GM21619 (cell line): Measurements from ENCODE around the gene KIF1B.
"Not testable (repeated sequence)": the region's sequence is repeated elsewhere in the genome, so short reads cannot be mapped to it uniquely, and the experiment has no call there.

ENCODE experiments used
- ATAC-seq: cut with Tn5 transposase; IDR thresholded peaks from one replicate; pipeline ENCODE4 v1.9.1; 2021; ENCODE audit not compliant: unreplicated experiment

KIF1B gene

DNA sequence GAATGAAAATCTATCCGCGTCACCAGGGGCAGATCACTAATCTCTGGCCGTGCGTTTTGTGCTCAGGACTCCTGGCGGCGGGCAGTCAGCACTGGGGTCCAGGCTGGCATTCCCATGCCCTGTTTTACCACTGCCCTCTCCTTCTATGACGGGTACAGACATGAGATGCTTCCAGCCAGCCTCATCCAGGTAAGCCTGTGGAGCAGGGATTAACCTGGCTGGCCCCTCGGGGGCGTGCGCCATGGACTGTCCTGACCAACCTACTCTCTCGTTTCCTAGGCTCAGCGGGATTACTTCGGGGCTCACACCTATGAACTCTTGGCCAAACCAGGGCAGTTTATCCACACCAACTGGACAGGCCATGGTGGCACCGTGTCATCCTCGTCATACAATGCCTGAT, 209.0 kb downstream of the KIF1B start:
- ATAC-seq: no peak

DNA sequence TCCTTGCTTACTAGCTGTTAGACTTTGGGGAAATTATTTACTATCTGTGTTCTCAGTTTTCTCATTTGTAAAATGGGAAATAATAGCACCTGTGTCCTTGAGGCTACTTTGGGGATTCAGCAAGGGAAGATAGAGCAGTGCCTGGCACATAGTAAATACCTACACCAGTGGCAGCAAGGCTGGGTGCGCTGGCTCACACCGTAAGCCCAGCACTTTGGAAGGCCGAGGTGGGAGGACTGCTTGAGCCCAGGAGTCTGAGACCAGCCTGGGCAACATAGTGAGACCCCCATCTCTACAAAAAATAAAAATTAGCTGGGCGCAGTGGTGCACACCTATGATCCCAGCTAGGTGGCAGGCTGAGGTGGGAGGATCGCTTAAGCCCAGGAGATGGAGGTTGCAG, 211.3 kb downstream of the KIF1B start:
- no peak for ATAC-seq

DNA sequence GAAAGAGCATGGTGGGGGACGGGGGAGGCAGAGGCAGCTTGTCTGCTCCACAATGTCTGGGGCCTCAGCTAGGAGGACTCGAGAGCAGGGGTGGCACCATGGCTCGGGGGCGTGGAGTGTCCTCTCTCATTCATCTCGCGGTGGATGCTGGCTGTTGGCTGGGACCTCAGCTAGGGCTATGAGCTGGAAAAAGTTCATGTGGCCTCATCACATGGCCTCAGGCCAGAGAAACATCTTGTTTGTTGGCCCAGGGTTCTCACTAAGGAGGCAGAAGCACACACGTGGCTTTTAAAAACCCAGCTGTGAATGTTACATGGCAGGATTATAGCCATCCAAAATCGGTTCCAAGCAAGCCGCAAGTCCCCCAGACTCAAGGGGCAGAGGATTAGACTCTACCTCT, 213.7 kb downstream of the KIF1B start:
- ATAC-seq: no peak

- ATAC-seq: no peak
Observed at GRCh38 chr1:10424651-10425050, 214.3 kb downstream of the KIF1B start.

DNA sequence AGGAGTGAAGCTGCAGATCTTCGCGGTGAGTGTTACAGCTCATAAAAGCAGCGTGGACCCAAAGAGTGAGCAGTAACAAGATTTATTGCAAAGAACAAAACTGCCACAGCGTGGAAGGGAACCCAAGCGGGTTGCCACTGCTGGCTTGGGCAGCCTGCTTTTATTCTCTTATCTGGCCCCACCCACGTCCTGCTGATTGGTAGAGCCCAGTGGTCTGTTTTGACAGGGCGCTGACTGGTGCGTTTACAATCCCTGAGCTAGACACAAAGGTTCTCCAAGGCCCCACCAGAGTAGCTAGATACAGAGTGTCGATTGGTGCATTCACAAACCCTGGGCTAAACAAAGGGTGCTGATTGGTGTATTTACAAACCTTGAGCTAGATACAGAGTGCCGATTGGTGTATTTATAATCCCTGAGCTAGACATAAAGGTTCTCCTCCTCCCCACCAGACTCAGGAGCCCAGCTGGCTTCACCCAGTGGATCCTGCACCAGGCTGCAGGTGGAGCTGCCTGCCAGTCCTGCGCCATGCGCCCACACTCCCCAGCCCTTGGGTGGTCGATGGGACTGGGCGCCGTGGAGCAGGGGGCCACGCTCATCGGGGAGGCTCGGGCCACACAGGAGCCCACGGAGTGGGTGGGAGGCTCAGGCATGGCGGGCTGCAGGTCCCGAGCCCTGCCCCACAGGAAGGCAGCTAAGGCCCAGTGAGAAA, 215.6 kb downstream of the KIF1B start:
- ATAC-seq: not testable (repeated sequence)

GRCh38 chr1:10426535-10426848, 216.1 kb downstream of the KIF1B start:
- ATAC-seq: not testable (repeated sequence)

- no peak for ATAC-seq
Observed at GRCh38 chr1:10428984-10429383, 218.6 kb downstream of the KIF1B start.

- peak; percentile 3 for ATAC-seq
Observed at GRCh38 chr1:10429868-10430215, 219.5 kb downstream of the KIF1B start.

DNA sequence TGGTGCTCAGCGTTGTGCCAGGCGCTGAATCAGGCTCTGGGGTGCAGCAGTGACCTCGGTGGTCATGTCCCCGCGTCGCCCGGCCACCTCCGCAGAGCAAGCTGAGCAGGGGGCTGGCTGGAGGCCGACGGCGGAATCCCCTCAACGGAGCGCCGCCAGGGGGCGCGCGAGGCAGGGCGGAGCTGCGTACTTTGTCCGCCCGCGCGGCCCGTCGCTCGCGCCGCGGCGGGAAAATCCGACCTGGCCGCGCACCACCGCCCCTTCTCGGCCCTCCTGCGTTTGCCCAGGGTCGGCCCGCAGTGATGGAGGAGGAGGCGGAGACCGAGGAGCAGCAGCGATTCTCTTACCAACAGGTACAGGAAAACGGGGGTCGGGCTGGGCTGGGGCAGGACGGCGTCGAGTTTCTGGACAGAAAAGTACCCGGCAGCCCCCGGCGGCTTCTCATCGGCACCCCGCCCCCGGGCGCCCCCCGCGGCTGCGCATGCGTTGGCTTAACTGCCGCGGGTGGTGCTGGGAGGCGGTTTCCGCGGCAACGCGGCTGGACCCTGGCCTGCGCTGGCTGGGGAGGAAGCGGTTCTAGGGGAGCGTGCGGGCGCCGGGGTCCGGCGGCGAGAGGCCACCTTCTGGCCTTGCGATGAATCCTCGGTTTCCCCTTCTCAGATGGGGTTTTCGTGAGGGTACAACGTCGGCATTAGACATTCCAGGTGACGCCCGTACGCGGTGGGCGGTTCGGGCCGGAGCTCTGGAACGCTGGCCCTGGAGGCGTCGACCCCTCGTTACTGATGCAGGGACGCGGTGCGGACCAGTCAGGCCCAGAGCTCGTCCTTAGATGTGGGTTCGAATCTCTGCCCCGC, 220.1 kb downstream of the KIF1B start, which contains the start of gene CENPS:
Gene CENPS, plus strand, starts transcription at position 218 of the 854 bp plus-strand sequence. Its CDS starts 85 bp downstream, at position 303.
- peak; percentile 74 for ATAC-seq
